Activated CD4-positive, CD25-positive, alpha-beta regulatory T cell treated with anti-CD3 and anti-CD28 coated beads, Interleukin-2, amount 50 U/mL, for 24 hours (primary cell): Measurements from ENCODE around the gene LEO1.

Source experiments
- ATAC-seq, 2 donors: fragments of 150-1000 bp; cut with Tn5 transposase; one replicate each; pipeline ENCODE4 v1.10.0; 2021; ENCODE audit warnings: mild to moderate bottlenecking in 1 of 2, moderate library complexity in 1 of 2

Gene LEO1

DNA sequence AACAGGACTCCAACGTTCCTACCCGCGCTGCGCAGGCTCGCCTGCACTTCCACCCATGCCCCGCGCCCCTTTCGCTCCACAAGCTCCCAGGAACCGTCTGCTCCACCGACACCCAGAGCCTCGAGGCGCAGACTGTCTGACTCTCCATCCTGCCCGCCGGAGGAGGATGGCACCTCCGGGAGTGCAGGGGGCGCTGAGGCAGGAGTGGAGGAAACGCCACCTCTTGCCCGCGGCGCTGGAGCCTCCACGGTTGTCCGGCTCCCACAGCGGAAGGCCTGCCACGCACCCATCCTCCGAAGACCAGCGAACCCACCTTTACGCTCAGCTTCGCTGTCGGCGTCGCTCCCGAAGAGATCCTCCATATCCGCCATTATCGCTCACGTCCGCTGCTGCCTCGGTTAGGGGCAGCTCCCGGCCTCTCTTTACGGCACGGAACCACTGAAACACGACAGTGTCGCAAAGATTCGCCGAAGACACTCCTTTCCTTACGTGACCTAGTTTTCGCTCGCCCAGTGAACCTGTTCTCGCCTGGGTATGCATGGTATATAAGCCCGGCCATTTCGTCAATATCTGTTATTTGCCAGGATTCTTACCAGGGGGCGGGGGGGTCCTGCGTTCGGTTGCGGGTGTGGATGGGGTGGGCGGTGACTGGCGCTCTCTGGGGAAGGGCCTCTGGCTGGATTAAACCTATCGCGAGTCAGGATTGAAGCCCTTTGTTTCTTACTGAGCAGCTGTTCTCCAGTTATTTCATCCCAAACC lies at the start of gene LEO1:
Gene LEO1, minus strand, starts transcription at position 404 of the 759 bp plus-strand sequence. Its CDS starts 33 bp downstream, at position 371.
- ATAC-seq: peak; percentile 92

DNA sequence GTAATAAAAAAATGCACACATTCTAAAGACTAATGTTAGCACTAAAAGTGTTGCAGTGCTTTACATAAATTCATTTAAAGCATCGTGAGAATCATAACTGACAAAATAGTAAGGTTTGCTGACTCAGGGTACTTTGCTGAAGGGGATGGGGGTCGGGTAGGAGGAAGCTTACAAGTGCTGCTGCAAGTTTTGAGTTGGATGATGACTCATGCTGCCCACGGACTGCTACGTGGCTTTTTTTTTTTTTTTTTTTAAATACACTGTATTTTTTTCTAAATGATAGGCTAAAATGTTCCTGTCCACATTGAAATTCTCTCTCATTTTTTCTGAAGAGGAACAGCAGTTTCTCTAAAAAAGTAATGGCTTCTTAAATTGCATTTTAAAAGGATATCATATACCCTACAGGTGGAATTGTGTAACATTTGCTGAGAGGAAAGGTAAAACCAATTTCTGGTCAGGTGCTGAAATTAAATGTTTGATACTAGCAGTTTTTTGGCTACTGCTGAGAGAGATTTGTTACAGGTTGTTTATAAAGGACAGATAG lies 49.6 kb upstream of the LEO1 start:
- peak; percentile 52 to 54 for ATAC-seq

DNA sequence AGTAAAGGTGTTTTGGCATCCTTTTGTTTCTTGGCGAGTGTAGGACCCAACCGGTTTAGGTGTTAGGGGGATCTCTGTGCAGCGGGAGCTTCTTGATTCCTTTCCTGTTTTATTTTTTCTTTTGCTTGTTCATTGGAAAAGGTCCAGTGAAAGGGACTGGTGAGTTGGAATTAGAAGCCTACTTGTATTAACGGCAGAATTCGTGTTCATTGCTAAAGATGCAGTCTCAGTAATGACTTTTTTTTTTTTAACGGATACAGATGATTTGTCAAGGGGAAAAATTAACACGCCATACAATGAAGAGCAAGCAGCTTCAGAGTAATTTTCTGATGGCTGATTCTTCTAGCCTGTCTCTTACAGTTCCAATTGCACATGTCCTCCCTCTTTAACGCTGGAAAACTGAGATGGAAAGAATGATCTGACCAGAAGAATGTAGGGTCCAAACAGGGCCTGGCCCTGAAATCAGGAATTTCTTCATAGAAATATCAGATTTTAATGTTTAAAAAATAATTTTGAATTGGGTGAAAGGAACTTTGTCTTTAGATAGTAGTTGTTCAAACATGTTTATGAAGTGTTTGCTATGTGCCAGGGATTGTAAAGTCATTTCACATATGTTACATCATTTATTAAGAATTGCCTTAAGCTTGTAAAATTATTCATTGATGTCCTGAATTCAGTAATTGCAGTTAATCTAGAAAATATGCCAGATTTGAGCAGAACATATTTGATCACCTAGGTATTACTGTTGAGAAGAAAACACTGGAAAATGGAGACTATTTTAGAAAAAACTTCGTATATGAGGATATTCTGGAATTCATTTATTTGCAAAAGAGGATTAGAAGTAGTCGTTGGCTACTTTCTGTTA lies 48.9 kb upstream of the LEO1 start:
- no peak for ATAC-seq

DNA sequence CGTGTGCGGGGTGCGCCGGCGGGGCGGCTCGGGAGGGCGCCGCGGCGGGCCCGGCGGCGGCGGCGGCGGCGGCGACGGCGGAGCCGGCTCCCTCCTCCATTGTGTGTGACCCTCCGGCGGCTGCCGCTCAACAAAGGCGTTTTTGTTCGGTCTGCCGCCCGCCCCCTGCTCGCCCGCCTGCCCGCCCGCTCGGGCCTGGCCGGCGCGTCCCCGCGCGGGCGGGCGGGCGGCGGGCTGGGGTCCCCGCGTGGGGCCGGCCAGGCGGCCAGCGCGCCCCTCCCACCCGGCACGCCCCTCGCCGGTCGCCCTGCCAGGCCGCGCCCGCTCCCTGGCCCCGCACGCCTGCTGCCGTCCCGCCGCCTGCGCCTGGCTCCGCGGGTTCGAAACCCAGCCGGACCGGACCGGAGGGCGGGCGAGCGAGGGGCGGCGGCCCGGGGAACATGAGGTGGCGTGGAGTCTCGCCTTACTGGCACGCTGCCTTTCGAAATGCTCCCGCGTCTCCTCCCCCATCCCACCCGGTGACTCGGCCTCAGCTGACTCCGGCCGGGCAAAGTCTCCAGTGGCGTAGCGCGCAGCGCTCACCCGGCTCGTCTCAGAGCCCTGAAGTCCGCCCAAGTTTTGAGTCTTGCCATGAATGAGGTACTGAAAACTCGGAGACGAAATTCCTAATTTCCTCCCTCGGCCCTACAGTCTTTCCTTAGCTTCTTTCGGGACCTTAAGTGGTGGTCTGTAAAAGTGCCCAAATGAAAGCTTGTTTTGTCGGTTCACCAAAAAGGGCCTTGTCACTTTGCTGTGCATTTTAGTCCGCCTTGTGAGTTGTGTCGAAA lies 48.0 kb upstream of the LEO1 start:
- peak; percentile 62 for ATAC-seq

DNA sequence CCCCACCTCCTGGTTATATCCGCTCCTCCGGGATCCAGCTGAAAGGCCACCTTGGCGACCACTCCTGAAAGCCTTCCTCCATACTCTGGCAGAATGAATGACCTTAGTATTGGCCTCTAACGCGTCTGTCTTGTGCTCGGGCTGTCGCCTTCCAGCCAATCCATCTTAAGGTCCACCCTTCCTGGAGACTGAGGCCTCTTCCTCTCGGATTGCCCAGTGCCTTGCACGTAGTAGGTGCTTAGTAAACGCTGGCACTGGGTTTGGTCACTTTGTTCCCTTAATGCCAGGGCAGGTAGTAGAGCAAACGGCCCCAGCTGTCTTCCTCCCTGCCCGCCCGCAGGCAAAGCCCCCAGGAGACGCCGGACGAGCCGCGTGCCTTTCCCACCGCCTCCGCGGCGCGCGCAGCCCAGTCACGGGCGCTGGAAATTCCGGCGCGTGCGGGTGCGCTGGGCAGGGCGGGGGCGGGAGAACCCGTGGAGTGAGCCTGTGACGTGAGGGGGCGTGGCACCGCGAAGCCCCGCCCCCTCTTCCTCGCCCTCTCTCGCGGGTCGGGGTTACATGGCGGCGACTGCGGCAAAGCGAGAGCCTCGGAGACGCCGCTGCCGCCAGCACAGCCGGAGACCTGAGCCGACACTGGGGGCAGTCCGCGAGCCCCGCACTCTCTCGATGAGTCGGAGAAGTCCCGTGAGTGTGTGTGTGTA lies 47.3 kb upstream of the LEO1 start, which contains the start of gene MAPK6:
Gene MAPK6, plus strand, starts transcription at position 527 of the 701 bp plus-strand sequence. CDS start 27,242 bp downstream, outside the sequence.
- ATAC-seq: peak; percentile 71 to 77

DNA sequence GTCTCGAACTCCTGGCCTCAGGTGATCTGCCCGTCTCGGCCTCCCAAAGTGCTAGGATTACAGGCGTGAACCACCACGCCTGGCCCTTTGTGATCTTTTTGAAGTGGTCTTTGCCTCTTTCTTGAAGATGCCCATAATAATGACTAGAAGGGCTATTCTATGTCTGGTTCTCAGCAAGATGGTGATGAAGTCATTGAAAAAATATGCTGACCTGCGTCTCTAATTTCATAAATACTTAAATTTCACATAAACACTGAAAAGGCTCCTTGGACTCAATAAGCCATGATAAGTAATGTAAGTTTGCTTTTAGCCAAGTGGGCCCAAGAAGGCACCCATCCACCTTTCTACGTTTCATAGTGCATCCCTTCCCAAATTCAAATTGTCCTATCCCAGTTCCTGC lies 46.7 kb upstream of the LEO1 start:
- no peak for ATAC-seq

DNA sequence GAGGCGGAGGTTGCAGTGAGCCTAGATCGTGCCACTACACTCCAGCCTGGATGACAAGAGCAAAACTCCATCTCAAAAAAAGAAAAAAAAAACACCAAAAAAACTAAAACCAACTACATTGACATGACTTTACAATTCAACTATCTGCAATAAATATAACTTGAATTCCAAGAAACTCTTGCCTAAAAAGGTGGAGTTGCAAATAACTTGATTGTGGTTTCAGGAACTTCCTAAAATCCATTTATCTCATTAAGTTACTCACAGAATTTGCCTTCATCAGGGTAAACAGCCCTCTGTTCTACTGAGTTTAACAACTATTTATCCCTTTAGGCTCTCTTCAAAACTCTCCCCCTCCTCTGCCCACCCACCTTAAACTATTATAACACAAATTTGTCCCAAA lies 44.7 kb upstream of the LEO1 start:
- no peak for ATAC-seq

DNA sequence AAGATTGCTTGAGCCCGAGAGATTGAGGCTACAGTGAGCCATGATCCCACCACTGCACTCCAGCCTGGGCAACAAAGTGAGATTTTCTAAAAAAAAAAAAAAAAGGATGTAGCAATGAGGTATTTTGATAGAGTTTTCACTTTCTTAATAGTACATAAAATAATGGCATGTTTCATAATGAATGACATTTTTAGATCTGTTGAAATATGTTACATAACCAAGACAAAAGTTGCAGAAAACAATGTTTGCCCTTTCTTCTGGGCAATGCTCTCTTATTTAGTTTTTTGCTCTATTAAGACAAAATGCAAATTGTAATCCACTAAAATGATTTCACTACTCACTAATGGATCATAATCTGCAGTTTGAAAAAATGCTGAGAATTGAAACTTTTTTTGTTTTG lies 43.0 kb upstream of the LEO1 start:
- no peak for ATAC-seq

DNA sequence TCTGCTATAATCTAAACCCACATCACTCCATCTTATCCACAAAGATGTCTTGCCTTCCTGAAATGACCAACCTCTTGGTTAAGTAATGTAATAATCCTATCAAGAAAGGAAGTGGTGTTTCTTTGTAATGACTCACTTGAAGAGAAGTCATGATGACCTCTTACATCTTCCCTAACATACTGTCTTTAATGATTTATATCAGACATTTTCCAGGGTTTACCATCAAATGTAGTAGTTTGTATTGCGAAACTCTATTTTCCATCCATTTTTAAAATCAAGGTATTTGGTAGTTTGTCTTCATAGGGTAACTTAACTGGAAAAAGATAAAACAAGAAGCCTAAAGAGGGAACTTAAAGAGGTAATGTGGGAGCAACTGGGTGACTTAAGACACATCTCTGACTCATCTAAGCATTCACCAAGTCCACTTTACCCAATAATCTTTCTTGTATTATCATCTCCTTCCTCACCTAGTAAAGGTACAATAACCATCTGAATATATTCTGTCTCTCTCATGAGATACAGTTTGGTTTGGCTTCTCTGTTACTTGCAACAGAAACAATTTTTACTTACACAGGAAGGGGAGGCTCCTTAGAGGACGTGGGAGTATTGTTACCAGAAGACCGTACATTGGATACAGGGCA lies 41.7 kb upstream of the LEO1 start:
- ATAC-seq: peak; percentile 72

DNA sequence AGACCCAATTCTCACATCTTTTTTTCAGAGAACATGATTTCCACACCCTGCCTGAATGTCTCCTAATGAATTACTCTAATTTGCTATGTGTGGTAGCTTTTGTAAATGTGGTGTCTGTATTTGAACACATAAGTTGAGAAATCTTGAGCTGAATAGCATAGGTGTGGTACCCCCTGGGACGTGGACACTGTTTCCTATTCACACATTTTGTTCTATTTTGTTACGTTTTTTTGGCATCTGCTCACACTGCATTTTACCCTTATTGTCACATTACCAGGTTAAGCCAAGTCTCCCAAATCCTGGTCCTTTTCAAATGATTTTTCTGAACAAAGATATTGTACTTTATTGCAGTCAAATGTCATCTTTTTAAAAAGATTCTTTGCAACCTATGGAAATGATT lies 40.6 kb upstream of the LEO1 start:
- no peak for ATAC-seq

DNA sequence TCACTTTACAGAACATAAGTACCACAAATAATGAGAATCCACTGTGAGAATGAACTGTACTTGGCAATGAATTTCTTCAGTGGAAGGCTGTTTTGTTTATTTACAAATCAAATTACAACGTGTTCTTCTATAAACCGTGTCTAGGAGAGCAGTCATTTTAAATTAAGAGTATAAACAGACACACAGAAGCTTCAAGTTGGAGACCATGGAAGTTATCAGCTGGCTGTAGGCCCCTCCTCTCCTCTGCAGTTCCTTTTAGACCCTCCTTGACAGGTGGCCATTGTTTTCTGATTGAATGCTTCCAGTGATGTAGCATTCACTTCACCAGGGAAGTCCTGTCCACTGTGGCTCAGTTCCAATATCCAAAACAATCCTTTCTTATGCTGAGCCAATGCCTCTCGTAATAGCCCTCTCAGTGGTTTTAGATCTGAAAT lies 40.1 kb upstream of the LEO1 start:
- no peak for ATAC-seq

DNA sequence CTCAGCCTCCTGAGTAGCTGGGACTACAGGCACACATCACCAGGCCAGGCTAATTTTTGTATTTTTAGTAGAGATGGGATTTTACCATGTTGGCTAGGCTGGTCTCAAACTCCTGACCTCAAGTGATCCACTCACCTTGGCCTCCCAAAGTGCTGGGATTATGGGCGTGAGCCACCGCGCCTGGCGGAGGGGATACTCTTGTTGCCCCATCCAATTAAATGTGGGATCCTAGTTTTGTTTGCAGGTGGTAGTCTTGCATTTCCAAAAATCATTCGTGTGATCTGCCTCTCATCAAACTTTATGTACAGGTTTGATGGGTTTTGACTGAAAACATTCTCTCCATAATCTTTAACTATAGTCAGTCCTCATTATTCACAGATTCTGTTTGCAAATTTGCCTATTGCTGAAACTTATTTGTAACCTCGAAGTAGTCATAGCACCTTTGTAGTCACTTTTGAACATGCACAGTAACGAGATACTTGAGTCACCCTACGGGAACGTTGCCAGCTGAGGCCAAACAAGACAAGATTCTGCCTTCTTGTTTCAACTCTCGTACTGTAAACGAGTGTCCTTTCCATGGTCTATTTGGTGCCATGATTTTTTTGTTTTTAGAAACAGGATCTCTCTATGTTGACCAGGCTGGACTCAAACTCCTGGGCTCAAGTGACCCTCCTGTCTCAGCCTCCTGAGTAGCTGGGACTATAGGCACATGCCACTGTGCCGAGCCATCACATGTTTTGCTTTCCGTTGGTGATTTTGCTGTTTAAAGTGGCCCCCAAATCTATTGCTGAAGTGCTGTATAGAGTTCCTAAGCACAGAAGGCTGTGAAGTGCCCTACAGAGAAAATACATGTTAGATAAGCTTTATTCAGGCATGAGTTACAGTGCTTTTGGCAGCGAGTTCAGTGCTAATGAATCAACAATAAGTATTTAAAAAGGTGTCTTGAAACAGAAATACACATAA lies 39.3 kb upstream of the LEO1 start:
- ATAC-seq: peak; percentile 8 to 17

DNA sequence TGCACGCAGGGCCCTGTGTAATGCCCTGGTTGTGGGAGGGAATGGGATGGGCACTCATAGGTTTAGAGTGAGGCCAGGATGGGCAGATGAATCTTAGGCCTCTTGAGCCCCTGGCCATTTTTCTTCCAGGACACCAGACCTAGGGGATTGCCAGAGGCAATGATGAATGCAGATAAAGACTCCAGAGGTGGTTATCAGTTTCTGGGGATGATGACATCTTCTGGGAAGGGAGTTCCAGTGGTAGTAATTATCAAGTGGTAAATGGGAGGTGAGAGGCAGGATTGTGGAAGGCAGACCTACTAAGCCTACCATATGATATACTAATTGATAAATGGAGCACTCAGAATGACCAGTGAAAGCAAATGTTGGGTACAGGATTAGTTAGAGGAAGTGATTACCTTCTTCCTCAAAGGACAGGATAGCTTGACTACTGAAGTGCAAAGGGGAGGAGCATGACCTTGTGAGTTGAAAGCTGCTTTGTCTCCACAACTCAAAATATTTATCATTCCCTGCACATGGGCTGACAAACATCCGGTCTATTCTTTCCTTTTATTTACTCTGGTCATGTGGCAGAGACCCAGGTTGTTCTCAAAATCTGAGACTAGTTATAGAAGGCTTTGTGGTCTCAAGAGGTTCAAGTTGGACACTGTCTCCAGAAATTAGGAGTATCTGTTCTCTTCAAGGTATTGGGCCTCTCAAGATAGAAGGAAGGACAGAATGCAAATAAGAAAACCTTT lies 37.3 kb upstream of the LEO1 start:
- no peak for ATAC-seq

DNA sequence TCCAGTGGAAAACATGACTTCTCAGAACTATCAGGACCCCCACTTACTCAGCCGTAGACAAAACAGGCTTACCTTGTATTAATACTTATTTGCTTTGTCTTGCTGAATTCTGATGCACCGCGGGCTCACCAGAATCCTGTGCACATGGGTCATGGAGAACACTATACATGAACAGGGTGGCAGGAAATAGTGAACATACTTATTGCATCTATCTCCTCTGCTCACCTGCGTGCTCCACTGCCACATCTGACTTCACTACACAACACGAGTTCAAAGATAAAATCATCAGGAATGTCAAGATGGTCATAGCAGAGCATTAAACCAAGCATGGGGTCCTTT lies 36.8 kb upstream of the LEO1 start:
- no peak for ATAC-seq

DNA sequence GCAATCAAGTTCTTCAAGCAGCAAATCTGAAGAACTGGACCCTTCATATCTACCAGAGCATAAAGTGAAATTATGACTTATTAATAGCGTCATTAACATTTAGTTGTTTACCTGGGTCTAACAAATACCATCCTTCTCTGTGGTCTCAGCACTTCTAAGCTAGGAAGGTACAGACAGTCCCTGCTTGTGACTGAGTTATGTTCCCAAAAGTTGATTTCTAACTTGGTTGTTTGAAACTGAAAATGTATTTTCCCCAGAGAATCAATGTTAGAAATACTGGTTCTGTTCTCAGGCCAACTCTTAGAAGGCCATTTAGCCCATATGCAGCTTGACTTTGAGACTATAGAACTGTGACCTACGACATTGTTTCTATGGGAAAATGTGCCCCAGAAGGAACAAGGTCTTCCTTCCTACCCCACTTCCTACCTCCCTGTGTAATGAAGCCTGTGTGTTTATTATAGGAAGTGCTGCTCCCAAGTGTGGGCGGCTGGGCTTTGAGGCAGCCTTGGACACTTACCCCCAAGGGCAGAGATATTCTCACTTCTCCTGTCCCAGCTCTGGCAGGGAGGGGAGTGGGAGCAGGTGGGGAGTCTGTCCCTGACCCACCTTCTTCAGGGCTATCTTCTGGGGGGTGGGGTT lies 35.2 kb upstream of the LEO1 start:
- ATAC-seq: no peak

DNA sequence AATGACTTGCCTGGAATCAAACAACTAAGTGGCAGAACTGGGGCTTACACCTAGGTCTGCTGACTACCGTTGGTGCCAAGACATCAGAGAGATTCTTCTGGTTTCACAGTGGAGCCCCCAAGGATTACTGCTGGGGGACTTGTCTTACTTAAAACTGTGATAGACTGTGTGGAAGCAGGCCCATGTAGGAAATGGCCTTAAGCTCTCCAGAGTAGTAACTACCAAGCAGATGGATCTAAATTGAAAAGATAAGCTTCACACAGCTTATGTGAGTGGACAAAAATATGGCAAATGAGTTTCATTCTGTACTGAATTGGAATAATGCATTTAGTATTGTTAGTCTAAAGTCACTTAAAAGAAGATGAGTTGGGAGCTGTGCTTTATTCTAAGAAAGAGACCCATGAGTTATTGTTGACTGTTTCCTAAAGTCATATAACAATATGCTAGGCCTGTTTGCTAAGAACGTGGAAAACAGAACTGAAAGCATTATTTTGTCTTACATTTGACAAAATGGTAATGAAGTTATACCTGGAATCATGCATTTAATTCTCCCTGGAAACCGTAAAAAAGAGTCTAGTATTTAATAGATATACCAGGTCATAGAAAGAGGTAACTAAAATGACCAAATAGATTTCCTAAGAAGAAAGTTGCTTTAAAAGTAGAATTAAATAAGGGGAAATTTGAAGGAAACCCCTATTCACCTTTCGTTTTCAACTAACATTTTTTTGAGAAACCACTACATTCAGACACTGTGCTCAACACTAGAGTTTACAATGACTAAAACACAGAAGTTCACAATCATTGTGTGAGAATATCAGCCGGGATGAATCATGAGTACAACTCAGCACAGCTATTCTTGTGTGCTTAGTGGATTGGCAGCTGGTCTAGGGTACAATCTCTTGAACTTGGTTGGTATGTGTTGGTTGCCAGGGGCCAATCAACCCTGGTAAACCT lies 34.4 kb upstream of the LEO1 start:
- peak; percentile 93 for ATAC-seq

DNA sequence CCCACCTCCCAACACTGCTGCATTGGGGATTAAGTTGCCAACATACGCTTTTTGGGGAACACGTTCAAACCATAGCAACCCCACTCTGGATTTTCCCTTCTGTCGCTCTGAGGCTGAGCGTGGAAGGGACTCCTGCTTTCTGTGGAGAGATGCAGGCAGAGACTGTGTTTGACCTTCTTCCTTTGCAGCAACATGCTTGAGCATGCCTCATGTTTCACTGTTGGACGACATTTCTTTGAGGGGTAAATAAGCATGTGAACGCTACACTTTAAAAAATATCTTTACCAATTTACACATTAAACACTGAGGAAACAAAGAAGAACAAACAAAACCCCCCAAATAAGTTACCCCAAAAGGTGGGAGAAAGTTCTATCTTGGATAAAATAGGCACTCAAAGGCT lies 33.2 kb upstream of the LEO1 start:
- ATAC-seq: no peak

DNA sequence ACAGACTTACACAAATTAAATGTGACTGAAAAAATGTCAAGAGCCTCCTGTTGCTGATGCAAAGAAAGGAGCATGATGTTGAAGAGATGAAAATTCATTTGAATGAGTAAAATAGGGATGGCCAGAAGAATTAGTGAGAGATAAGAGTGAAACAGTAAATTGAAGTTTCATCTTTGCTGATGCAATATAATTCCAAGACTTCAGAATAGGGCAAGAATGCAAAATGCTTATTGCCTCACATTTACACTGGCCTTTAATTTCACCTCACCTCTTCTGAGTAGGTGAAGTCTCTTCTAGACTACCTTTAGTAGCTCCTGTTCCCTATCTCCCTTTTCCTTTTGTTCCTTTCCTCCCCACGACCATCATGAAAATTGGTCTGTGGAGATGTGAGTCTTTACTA lies 32.1 kb upstream of the LEO1 start:
- no peak for ATAC-seq
